GM18505 (cell line): ENCODE measurements around the gene PHF14.
"Not testable (repeated sequence)": the region's sequence is repeated elsewhere in the genome, so short reads cannot be mapped to it uniquely, and the experiment has no call there.

Experiments used
- ATAC-seq: cut with Tn5 transposase; IDR thresholded peaks from one replicate; pipeline ENCODE4 v1.9.1; 2021; ENCODE audit not compliant: unreplicated experiment
- POLR2A ChIP-seq: IDR thresholded peaks from 4 replicates; pipeline ENCODE4 v1.6.1; 2011; ENCODE audit warnings: borderline replicate concordance; ENCODE audit not compliant: insufficient read depth, insufficient read length; ENCODE audit errors: extremely low read depth

Gene PHF14

DNA sequence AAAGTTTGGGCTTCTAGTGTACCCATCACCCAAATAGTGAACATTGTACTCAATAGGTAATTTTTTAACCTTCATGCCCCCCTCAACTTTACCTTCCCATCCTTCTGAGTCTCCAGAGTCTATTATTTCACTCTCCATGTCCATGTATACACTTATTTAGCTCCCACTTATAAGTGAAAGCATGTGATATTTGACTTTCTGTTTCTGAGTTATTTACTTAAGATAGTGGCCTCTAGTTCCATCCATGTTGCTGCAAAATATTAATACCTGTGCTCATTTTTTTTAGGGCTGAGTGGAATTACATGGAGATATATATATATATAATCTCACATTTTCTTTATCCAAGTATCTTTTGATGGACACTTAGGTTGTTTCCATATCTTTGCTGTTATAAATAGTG, 21.1 kb upstream of the PHF14 start:
- ATAC-seq = no peak
- no peak for TF ChIP-seq POLR2A

DNA sequence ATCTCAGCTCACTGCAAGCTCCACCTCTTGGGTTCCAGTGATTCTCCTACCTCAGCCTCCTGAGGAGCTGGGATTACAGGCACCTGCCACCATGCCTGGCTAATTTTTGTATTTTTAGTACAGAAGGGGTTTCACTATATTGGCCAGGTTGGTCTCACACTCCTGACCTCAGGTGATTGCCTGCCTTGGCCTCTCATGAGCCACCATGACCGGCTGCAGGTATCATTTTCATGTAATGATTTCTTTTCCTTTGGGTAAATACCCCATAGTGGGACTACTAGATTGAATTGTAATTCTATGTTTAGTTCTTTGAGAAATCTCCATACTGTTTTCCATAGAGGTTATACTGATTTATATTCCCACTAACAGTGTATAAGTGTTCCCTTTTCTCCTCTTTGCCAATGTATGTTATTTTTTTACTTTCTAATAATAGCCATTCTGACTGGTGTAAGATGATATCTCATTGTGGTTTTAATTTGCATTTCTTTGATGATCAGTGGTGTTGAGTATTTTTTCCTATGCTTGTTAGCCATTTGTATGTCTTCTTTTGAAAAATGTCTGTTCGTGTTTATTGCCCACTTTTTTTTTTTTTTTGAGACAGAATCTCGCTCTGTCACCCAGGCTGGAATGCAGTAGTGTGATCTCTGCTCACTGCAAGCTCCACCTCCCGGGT, 20.5 kb upstream of the PHF14 start:
- ATAC-seq = not testable (repeated sequence)

DNA sequence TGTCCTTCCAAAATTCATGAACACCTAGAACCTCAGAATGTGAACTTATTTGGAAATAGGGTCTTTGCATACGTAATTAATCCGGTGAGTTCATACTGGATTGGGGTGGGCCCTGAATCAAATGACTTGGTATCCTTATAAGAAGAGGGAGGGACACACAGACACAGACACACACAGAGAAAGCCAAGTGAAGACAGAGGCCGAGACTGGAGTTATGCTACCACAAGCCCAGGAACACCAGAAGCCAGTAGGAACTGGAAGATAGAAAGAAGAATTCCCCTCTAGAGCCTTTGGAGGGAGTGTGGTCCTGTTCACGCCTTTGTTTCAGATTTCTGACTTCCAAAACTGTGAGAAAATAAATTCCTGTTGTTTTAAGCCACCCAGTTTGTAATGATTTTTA, 17.1 kb upstream of the PHF14 start:
- no peak for TF ChIP-seq POLR2A
- no peak for ATAC-seq

DNA sequence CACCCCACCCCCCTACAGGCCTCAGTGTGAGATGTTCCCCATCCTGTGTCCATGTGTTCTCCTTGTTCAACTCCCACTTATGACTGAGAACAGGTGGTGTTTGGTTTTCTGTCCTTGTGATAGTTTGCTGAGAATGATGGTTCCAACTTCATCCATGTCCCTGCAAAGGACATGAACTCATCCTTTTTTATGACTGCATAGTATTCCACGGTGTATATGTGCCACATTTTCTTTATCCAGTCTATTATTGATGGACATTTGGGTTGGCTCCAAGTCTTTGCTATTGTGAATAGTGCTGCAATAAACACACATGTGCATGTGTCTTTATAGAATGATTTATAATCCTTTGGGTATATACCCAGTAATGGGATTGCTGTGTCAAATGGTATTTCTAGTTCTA, 13.4 kb upstream of the PHF14 start:
- ATAC-seq = not testable (repeated sequence)

DNA sequence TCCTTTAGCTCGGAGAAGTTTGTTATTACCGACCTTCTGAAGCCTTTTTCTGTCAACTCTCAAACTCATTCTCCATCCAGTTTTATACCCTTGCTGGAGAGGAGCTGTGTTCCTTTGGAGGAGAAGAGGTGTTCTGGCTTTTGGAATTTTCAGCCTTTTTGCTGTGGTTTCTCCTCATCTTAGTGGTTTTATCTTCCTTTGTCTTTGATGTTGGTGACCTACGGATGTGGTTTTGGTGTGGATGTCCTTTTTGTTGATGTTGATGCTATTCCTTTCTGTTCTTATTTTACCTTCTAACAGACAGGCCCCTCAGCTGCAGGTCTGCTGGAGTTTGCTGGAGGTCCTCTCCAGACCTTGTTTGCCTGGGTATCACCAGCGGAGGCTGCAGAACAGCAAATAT, 8.7 kb upstream of the PHF14 start:
- ATAC-seq = not testable (repeated sequence)

DNA sequence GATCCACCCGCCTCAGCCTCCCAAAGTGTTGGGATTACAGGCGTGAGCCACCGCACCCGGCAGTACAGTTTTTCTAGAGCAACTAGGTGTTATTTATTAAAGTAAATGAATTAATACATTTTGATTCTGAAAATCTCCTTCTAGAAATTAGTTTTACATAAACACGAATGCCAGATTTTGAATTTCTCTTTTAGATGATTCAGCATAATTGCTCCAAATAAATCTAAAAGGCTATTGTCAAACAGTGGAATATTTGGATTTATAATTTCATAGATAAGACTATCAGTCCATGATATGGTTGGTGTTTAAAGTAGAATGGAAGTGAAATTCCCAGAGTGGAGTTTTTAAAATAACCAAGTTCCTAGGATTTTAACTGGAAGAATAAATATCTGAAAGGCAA, 1.5 kb upstream of the PHF14 start:
- TF ChIP-seq POLR2A = no peak
- no peak for ATAC-seq

DNA sequence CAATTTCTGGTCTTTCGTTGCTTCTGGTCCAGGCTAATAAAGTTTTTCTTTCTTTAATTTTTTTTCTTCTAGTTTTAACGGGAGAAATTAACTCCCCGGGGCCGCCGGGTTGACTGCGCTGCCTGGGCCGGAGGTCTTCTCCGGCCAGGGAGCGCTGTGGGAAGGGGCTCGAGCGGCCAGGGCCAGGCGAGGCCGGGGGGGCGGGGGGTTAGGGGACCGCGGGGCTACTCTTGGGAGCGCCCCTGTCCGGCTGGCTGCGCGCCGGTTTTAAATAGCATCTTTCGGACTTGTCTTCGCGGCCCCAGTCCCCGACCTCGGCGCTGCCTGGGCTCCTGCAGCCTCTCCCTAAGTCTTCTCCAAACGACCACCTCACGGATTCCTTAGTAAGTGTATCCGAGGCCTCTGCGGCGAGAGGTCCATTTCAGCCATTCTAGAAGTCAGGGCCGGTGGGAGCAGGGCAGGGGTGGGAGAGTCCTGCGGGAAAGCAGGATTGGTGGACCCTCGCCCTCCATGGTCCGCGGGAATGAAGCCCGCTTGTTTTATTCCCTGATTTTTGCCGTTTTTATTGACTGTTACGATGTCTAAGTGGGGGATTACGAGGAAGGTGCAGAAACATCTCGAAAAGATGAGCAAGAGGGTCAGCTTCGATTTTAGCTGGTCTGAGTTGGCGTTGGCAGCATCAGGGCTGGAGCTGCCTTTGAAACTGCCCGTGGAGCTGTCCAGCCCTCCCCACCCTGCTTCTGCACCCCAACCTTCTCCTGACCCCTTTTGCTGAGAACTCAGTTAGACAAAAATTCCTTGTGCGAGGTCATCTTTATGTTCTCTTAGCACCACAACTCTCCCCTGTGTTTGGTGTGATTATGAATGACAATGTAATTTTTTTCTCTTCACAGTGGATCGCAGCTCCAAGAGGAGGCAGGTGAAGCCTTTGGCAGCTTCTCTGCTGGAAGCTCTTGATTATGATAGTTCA, 555 bp downstream of the PHF14 start:
- peak; percentile 32 for ATAC-seq
- no peak for TF ChIP-seq POLR2A

DNA sequence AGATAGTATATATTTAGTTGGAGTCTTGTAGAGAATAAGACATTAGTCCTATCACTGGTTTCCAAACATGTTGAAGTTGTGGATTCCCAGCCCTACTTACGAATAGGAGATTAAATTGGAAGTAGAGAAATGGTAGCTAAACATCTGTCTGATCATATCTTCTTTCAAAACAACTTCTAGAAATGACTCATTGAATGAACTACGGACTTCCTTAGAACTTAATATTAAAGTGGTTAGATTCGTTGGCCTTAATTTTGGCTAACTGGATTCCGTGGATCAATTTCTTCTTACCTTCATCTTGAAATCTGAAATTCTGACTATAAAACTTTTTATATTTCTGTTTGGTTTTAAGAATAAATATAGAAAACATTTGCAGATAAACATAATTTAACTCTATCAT, 3.4 kb downstream of the PHF14 start:
- no peak for TF ChIP-seq POLR2A
- ATAC-seq = no peak

DNA sequence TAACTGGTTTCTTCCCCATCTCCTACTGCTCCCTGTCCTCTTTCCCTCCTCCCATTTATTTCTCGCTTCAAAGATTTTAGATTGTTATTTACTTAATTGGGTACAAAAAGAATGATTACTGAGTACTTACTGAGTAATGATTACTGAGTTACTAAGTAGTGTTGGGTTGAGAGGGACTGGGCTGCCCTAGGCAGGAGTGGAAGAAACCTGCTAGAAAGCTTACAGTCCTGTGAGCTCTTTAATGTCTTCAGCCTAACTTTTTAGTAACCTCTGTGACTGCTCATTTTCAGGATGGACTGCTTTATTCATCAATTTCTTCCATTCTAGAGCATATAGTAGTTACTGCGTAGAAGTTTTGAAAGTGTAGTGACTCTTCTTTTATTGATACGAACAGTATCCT, 7.6 kb downstream of the PHF14 start:
- TF ChIP-seq POLR2A = no peak
- no peak for ATAC-seq

DNA sequence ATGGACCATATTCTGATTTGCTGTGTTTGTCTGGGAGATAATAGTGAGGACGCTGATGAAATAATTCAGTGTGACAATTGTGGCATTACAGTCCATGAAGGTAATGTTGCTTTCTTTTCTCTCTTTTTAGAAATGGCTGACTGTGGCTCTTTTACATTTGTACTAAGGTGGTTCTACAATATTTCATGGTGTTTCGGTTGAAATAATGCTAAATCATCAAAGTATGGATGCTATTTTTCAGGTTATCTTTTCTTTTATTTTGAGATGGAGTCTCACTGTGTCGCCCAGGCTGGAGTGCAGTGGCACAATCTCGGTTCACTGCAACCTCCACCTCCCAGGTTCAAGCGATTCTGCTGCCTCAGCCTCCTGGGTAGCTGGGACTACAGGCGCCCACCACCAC, 17.1 kb downstream of the PHF14 start:
- ATAC-seq = not testable (repeated sequence)

DNA sequence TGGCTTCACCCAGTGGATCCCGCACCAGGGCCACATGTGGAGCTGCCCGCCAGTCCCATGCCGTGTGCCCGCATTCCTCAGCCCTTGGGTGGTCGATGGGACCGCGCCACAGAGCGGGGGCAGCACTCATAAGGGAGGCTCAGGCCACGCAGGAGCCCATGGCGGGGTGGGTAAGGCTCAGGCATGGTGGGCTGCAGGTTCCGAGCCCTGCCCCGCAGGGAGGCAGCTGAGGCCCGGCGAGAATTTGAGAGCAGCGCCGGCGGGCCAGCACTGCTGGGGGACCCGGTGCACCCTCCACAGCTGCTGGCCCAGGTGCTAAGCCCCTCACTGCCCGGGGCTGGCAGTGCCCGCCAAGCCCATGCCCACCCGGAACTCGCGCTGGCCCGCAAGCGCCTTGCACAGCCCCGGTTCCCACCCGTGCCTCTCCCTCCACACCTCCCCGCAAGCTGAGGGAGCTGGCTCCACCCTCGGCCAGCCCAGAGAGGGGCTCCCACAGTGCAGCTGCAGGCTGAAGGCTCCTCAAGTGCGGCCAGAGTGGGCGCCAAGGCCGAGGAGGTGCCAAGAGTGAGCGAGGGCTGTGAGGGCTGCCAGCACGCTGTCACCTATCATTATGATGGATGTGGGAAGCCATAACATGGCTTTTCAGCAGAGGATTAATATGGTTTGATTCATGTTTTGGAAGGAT, 22.0 kb downstream of the PHF14 start:
- not testable (repeated sequence) for ATAC-seq

DNA sequence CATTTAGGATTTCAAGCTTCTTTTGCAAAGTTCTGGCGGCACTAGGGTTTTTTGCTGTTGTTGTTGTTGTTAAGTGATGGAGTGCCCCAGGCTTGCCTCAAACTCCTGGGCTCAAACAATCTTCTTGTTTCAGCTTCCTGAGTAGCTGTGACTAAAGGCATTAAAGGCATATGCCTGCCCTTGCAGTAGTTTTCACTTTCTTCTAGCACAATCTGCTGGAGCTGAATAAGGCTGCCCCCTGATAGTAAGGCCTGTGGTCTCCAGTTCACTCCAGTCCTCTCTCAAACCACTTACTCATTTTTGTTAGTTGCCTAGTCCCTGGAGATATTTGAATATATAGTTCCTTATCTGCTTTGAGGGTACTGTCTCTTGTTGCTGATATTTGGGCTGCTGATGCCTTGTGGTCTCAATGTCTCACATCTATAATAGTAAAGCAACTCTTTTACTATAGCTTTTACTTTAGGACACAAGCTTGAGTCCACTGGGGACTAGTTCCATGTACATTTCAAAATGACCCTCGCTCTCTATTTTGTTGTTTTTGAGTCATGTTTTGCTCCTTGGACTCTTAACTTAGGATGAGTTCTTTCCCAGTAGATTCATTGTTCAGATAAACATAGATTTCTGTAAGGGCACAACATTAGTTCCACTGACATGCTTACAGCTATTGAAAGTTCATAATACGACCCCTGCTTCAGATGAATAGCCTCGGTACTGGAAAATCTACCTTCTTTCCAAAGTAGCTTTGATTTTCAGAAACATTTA, 25.5 kb downstream of the PHF14 start:
- no peak for TF ChIP-seq POLR2A
- no peak for ATAC-seq

DNA sequence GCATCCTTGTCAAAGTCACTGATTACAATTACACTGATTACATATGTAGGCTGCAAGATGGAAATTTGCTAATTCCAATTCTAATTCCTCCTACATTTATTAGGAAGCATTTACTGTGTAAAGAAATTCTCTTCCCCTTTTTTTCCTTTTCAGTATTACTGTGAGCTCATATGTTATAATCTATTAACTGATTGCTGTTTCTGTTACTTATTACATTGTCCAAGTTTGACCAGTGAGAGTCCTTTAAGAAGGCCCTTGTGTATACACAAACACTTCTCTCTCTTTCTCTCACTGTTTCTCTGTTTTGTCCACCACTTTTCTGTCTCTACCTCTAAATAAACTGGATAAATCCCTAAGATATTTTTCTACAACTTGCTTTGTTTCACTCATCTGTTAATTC, 31.5 kb downstream of the PHF14 start:
- no peak for TF ChIP-seq POLR2A
- no peak for ATAC-seq

DNA sequence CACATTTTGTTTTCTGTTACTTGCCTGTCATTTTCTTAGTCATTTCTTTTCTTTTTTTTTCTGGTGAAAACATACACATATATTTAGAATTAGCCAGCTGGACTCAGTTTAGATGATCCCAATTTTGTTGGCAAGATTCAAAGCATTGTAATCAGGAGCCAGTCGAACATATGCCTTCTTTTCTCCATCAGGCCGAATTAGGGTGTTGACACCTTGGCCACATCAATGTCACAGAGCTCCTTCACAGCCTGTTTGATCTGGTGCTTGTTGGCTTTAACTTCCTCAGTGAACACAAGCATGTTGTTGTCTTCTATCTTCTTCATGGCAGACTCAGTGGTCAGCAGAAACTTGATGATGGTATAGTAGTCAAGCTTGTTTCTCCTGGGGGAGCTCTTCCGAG, 32.6 kb downstream of the PHF14 start:
- TF ChIP-seq POLR2A = no peak
- ATAC-seq = no peak
